Activated CD4-positive, alpha-beta T cell treated with anti-CD3 and anti-CD28 coated beads for 24 hours (primary cell): ENCODE measurements around the gene TMEM258.
A peak's percentile ranks its signal among the peaks of the same experiment; 100 is the strongest.

Experiments used
- DNase-seq, 2 donors: peaks; one replicate each; pipeline ENCODE4 v3.0.0-alpha.2; 2020; ENCODE audit warnings: low read depth in 2 of 2

Gene TMEM258

DNA sequence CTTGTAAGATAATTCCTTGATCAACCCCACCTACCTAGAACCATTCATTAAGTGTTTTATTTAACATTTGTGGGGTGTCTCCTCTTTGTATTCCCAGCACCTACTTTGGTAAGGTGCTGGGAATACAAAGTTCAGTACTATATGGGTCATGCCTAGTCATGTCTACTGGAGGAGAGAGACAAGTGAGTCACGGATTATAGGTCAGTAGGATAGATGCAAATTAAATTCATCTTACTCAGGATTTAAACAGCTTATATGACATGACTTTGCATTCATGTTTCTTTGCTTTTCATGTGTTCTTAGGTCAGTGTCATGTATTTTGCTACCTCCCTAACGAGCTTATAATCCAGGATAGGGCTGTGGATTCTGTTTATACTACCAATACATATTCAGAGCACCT lies 27.8 kb upstream of the TMEM258 start:
- no peak for DNase-seq

- DNase-seq: no peak
These were observed 25.2 kb upstream of the TMEM258 start for GRCh38 chr11:61817471-61818202.

DNA sequence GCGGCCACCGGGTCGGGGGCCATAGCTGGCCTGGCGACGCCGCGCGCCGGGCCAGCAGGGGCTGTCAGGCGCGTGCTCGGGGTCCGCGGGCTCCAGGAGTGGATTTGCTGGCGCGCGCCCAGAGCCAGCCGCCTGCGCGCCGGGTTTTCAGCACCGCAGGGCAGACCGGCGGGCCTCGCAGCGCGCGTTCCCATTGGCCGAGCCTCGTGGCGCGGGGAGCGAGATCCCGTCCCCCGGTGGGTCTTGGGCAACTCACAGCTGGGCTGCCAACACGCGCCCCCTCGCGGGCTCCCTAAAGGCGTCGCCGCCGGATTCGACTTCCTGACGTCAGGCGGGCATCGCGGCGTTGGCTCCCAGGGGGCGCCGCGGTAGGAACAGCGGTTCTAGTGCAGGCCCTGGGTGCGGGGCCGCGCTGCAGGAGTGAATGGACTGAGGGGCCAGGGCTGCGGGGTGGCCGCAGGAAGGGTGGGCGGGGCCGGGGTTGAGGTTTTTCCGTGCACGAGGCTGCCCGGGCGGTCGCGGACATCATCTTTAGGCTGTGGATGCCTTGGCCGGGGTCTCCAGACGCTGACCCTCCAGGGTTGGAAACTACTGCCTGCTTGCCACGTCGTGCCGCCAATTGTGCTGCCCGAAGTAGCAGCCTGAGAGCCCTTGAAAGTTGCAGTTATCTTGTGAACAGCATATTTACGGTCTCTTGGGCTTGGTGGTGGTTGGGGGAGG lies 24.5 kb upstream of the TMEM258 start, which contains the start of gene FADS1:
Gene FADS1, minus strand, starts transcription at position 268 of the 720 bp plus-strand sequence. Its CDS starts 74 bp downstream, at position 194.
- peak; percentile 47 to 75 for DNase-seq

DNA sequence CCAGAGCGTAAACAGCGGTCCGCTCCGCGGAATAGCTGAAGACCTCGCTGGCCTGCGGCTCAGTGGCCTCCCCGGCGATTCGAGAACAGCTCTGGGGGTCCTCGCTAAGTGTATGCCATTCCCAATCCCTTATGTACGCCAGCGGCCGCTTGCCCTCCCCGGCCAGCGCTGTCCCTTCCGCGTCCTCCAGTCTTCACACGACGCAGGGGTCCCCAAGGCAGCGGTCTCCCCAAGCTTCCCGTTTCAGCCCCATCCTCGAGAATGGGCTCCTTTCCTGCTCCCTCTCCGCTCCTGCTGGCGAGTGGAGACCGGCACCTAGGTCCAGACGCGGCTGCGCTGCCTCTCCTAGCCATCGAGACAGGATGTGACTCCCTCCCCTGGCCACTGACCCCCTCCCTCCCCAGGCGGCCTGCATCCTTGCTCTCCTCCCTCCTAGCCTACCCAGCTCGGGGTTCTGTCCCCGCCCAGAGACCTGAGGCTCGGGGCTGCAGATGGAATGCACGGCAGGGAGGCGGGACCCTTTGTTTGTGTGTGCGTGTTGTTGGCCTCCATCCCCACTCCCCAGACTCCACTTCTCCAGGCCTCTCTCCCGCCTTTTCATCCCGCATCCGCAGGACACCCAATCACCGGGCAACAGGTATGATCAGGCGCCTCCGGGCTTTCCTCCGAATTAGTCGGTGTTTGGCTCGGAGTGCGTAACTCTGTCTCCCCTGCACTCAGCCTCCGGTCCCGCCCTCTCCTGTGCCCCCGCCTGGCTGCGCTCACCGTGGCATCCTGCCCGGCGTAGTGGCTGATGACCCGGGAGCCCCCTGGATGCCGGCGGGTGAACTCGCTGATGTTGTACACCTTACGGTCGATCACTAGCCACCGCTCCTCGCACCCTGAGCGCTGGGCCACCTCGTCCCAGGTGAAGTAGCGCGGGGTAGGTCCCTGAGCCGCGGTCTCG lies 23.7 kb upstream of the TMEM258 start:
- DNase-seq: no peak

GRCh38 chr11:61814958-61815789 lies 22.8 kb upstream of the TMEM258 start:
- no peak for DNase-seq

DNA sequence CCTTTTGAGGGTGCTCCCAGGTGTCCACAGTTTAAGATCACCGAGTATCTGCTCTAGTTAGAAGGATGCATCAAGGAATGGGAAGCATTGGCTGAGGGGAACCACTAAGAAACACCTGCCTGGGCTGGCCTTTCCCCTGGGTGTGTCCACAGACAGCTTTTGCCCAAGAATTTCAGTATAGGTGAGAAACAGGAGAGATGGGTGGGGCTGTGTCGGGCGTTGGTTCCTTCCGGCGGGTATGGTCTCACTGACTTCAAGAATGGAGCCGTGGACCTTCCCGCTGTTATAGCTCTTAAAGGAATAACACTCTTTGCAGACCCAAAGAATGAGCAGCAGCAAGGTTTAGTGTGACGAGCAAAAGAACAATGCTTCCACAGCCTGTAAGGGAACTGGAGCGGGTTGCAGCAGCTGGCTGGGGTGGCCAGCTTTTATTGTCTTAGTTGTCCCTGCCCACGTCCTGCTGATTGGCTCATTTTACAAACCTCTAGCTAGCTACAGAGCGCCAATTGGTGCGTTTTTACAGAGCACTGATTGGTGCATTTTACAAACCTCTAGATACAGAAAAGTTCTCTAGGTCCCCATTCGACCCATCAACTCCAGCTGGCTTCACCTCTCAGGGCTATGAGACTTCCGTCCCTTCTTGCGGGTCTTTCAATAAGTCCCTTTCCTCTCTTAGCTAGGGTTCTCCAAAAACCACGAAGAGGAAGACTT lies 22.0 kb upstream of the TMEM258 start:
- DNase-seq: no peak

DNA sequence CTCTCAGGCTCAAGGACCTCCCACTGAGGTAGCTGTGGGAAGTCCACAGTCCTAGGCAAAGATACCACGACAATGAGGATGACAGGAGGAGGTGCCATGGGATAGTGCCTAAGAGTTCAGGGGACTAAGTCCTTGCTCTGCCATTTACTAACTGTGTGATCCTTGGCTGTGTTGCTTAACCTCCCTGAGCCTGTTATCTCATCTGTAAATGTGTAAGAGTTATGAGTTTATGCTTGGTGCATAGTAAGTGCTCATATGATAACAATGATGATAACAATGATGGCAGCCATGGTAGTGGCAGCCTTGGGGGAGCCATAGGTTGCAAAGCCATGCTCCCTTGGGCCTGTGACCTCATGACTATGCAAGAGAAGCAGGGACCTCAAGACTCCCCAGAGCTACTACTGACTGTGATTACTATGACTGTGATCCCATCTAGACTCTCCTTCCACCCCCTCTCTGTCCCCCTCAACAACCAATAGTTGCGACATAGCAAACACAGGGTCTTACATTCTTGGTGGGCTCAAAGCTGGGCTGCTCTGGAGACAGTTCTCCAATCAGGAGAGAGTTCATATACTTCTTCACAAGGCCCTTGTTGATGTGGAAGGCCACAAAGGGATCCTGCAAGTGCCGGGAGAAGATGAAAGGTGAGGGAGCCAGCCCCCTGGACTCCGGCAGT lies 20.5 kb upstream of the TMEM258 start:
- DNase-seq: no peak

GRCh38 chr11:61811831-61812230 lies 19.4 kb upstream of the TMEM258 start:
- DNase-seq: no peak

DNA sequence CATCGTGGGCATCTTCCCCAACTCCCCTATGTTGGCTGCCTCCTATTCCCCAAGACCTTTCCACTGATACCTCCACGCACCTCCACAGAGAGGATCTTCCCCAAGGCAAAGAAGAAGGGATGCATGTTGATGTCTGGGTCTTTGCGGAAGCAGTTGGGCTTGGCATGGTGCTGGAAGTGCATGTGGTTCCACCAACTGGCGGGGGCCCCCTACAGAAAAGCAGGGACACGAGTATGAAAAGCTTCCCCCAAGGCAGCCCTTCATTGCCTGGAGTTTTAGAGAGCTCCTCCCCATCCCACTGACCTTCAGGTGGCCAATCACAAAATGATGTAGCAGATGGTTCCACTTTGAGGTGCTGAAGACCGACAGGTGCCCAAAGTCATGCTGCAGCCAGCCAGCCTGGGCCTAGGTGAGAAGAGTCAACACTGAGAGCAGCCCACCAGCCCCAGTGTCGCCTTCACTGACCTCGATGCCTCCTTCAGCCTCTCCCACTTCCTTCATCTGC lies 18.3 kb upstream of the TMEM258 start:
- DNase-seq: no peak

- no peak for DNase-seq
These were observed 14.4 kb upstream of the TMEM258 start for GRCh38 chr11:61806785-61807184.

DNA sequence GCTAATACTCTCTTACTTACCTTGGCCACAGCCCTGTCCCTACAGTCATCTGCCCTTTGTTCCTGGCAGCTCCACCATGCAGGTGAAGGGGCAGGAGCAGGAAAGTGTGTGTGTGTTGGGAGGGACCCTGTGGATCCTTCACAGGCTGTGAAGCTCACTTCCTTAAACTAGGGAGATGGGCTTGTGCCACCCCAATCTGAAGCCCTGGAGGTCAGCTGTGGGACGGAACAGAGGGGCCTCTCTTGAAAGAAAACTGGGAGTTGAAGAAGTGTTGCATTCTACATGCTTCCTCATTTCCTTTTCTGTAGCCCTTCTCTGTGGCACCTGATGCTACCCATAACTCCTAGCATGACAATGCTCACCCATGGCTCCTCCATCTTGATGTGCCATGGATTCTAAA lies 12.7 kb upstream of the TMEM258 start:
- no peak for DNase-seq

DNA sequence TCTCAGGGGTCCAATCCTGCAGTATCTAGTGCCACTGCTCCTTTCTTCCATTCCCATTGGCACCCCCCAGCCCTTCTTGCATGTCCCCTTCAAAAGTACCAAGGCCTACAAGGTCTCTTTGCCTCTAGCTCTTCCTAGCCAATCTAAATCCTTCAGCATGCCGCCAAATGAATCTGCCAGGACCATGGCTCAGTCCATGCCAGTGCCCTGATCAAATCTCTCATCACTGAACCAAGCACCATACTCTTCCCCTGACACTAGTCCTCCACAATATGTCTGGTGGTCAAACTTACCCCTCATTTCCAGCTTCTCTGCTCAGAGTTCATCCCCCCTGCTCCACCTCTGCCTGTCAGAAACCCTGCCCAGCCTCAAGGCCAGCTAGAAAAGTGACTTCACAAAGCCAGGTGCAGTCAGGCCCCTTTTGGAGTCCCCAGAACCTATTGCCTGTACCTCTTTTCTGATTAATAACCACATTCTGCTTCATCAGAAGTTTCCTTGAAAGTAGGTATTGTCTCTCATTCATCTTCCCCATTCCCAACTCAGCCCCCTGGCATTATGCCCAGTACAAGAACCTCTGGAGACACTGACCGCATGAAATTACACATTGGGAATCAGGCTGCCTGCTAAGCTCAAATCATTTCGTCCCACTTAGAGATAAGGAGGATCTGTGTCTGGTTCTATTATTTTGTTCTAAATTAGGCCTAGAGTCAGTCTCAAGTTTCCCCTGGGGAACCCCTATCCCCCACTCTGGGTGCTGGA lies 11.7 kb upstream of the TMEM258 start:
- DNase-seq: no peak

DNA sequence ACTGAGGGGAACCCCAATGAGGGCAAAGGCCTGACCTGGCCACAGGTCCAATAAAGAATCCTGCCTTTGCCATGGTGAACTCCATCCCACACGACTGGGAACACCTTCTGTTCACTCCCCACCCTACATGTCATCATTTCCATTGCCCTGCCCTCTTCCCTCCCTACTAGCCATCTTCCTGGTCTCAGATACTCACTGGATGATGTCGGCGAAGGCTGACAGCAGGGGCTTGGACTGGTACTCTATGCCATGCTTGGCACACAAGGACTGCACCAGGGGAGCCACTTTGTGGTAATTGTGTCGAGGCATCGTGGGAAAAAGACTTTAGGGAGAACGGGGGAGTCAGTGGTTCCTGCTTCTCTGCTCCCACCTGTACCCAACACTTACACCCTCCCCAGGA lies 10.2 kb upstream of the TMEM258 start:
- DNase-seq: no peak

DNA sequence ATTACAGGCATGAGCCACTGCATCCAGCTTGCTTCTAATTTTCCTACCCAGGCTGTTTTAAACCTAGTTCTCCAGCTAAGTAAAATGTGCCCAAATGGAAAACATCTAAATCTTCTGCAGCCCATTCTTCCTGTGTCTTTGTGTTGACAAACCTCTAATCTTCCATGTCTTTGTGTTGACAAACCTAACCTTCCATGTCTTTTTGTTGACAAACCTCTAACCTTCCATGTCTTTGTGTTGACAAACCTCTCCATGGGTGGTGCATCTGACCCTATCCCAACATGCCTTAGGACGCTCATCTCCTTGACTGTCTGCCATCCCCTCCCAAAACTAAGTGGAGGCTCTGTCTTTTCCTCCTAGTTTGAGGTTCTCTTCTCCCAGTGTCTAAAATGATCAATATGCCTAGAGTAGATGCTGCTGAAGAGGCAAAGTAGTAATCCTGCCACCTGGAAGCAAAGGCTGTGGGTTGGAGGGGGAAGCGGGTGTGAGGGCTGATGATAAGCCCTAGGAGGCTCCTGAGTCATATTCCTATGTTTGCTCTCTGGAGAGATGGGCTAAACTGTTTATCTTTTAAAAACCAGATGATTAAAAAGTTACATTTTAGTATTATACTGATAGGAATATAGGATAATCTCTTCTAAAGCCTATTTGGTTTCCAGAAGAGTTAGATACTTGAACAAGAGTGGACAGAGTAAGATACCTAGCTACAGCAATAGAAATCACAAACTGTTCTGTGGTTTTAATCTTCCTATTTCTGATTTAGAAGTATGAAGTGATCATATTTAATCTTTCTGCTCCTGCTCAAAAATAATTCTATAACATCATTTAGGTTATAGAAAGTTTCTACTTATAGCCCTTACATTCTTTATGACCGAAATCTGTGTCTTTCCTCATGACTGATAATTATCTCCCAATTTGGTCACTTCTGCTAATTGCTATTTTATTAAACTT lies 8.2 kb upstream of the TMEM258 start:
- no peak for DNase-seq

- DNase-seq: no peak
These were observed 7.4 kb upstream of the TMEM258 start for GRCh38 chr11:61799665-61800284.

- DNase-seq: no peak
These were observed 5.0 kb upstream of the TMEM258 start for GRCh38 chr11:61797263-61797944.
